Fibroblast of pulmonary artery (primary cell): ENCODE results near the gene TAAR5.

ENCODE experiments used
- DNase-seq: peaks from one replicate; pipeline ENCODE4 v3.0.0-alpha.2; 2010; ENCODE audit warnings: low read depth
- H3K4me3 ChIP-seq: replicated peaks from 2 replicates; pipeline ENCODE4 v1.5.1; 2011; ENCODE audit warnings: low read depth, mild to moderate bottlenecking, control low read depth, low read length, moderate library complexity
- CTCF ChIP-seq: IDR thresholded peaks from 2 replicates; pipeline ENCODE4 v1.5.1; 2011; ENCODE audit warnings: mild to moderate bottlenecking, control low read depth, low read length, inconsistent platforms; ENCODE audit errors: missing control alignments

Gene TAAR5

GRCh38 chr6:132551214-132551613, 38.3 kb downstream of the TAAR5 start:
- no peak for TF ChIP-seq CTCF
- DNase-seq, result no peak
- no peak overlapping the region for H3K4me3 ChIP-seq

GRCh38 chr6:132548746-132549463, 40.6 kb downstream of the TAAR5 start:
- TF ChIP-seq CTCF, result no peak
- DNase-seq, result no peak
- H3K4me3 ChIP-seq, result no peak overlapping the region

- no peak overlapping the region for H3K4me3 ChIP-seq
- no peak for DNase-seq
- no peak for TF ChIP-seq CTCF
Measured at GRCh38 chr6:132544826-132545225, 44.7 kb downstream of the TAAR5 start.
